ENCODE data around the gene ATP6V0D1.

ATP6V0D1 gene

DNA sequence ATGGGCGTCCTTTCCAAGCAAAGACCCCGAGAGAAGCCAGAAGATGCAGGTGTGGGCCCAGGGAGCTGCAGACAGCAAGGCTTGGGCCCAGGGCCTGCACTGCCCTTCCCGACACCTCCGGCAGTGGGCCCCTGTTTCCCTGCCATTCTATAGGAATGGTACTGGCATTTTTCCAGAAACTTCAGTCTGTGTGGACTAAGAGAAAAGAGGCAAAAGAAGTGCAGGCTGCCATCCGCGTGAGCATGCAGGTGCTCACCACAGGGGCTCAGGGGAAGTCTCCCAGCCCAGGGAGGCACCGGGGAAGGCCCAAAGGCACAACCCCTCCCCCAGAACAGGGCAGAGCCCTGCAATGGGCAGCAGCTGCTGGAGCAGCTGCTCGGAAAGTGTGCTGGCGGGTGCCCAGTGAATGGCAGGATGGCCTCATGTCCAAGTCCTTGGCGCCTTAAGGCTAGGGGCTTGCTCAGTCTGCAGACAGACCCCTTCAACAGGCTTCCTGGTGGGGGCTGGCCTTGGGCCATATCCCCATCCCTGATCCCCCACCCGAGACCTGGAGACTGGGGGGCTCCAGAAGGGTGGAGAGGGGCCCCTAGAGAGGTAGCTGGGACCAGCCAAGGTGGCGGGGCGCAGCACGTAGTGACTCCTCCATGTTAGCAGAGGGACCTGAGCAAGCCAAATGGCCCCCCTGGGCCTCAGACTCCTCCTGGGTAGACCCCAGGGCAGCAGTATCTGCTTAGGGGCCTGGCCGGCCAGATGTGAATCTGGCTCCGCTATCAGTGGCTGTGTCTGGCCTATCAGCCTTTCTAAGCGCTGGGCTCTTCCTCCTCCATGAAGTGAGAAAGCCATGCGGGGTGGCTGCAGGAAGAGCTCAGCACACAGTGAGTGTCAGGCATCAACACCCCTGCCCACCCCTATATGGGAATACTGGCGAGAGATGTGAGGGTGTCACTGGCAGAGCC lies 80.9 kb downstream of the ATP6V0D1 start:
- no peak for FAIRE-seq

GRCh38 chr16:67399218-67399733 lies 81.7 kb downstream of the ATP6V0D1 start:
- no peak for FAIRE-seq

GRCh38 chr16:67398546-67399217 lies 82.3 kb downstream of the ATP6V0D1 start:
- FAIRE-seq: no peak

DNA sequence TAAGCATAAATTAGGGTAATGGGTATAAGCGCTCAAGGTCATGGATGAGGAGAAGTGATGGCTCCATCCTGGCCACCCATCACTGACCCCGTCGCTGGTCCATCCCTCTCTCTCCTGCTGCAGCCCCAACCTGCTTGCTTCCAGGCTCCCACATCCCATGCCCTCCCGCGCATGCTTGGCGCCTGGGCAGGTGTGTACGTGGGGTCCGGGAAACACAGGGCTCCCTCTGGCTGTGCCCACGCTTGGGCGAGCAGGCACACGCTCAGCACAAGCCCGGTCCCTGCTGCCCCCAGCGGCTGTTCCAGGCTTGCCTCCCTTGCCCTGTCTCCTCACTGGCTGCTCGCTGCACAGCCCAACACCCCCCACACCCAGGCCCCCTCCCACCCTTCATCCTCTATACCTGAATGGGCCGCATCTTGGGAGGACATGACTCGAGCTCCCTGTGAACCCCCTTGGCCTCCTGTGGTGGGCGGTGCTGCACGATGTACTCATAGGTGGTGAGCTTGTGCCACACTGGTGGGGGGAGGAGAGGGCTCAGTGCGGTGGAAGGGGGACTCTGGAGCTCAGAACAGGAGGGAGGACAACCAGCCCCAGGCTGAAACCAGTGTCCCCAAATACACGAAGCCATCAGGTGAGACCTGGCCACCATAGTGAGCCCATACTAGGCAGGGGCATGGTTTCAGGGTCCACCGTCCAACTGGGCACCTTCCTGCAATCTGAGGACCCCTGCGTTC lies 83.0 kb downstream of the ATP6V0D1 start:
- no peak for FAIRE-seq

- no peak for FAIRE-seq
These were observed 83.7 kb downstream of the ATP6V0D1 start for GRCh38 chr16:67397036-67397801.

GRCh38 chr16:67396159-67397035 lies 84.6 kb downstream of the ATP6V0D1 start:
- peak; percentile 27 for FAIRE-seq

DNA sequence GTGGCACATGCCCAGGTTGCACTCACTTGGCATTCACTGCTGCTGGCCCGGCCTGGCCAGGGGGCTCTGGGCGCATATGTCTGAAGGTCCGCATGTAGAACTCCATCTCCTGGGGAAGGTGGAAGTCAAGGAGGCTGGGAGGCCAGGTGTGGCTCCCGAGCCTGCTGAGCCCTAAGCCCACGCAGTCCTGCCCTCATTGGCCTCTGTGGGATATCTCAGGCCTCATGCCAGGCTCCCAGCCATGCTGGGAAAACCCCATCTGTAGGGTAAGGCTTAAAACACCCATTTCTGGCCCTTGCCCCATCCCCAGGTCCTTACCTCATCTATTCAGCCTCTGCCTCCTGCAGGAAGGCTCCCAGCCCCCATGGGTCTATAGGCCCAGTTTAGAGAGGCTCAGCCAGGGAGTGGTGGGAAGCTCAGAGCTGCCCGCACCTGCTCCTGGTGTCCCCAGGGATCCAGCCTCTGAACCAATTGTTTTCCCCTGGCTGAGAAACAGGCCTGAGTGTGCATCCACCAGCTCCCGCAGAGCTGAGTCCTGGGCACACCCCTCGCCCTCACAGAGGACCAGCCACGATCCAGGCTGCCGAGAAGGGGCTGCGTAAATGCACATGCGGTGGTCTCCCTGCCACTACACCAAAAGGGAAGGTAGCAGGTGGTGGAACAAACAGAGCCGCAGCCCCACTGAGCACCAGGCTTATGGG lies 85.3 kb downstream of the ATP6V0D1 start:
- FAIRE-seq: no peak

- no peak for FAIRE-seq
These were observed 85.9 kb downstream of the ATP6V0D1 start for GRCh38 chr16:67395105-67395457.

DNA sequence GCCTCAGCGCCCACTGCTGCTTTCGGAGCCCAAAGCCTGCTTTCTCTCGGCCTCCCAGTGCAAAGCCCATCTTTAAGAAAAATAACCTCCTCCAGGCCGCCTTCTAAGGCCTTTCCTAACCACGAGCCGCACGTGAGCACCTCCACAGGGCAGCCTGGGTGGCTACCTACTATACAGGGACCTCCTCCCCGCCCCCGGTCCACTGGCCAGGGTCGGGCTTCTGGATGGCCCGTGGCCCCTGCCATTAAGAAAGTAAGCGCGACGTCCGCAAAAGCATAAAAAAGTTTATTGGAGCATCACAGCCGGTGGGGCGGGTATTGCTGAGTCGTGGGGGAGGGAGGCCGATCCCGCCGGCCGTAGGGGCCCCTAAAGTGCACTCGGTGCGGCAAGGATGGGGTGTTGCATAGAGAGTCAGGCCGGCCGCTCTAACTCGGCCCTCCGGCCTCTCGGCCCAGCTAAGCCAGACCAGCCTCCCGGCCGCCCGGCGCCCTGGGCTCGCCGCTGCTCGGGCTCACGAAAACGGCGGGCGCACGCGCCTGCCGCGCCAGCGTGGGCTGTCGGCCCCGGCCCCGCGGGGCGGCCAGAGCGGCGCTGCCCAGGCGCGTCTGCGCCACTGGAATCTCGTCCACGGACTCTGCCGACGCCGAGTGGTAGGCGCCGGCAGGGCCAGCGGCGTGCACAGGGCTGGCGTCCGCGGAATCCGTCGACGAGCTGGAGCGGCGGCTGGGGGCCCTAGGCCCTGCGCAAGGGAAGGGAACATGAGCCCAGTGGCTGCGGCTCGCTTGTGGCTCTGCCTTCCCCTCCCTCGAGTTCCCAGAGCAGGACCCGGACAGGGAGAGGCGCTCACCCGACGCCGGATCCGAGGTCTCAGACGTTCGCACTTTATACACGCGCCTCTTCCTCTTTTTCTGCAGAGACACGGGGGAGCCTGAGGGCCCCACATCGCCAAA lies 86.5 kb downstream of the ATP6V0D1 start:
- no peak for FAIRE-seq

- no peak for FAIRE-seq
These were observed 87.2 kb downstream of the ATP6V0D1 start for GRCh38 chr16:67393788-67394154.

GRCh38 chr16:67393111-67393787 lies 87.7 kb downstream of the ATP6V0D1 start, which contains the start of gene TPPP3:
TSS of gene TPPP3 (minus strand) at chr16:67393498. CDS start at chr16:67391111, 2,387 bp downstream.
- no peak for FAIRE-seq

DNA sequence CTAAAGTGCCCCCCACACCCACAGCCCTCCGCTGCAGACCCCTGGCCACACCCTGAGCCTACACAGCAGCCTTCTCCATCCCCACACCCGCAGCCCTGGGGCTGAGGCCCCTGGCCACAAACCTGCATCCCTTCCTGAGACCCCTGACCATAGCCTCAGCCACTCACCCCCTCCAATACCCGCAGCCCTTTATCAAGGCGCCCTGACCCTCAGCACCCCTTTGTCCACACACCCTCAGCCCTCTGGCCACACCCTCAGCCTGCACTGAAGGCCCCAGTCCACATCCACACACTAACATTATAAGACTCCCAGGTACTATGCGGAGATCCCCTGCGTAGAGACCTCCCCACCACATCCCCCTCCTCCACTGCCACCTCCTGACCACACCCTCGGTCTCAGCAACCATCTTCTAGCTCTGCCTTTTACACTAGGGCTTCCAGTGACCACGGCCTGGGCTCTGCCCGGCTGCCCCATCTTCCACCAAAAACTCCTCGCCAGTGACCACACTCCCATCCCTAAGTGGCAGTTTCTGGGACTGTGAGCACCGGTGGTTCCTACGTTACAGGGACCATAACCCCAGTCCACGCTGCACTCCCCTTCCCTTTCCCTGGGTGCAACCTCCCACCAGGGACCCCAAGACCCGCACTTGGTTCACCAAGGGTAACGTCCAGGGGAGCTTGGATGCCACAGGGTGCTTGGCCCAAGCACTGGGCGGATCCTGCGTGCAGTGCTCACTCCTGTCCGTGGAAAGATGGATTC lies 88.5 kb downstream of the ATP6V0D1 start:
- FAIRE-seq: no peak

- no peak for FAIRE-seq
These were observed 89.3 kb downstream of the ATP6V0D1 start for GRCh38 chr16:67391424-67392300.

DNA sequence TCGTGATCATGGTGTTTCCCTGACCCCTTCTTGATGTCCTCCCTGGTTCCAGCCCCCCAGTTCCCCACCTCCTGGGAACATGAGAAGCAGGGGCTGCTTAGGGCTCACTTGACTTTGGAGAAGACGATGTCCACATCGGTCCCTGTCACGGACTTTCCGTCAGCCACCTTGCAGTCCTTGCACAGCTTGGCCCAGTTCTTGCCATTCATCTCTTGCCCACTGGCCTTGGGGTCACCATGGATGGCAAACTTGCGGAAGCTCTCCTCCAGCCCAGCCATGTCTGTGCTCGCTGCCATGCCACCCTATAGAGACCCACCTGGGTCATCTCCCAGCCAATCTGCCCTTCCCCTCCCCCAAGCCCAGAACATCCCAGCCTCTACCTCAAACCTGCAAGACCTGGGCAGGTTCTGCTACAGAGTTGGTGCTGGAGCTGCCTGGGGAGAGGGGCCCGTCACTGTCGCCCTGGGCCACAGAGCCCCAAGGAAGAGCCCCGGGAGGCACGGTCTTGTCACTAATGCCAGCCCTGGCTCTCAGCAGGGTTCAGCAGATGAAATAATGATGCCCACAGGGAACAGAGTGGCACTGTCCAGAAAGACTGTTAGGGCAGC lies 90.0 kb downstream of the ATP6V0D1 start:
- FAIRE-seq: no peak

DNA sequence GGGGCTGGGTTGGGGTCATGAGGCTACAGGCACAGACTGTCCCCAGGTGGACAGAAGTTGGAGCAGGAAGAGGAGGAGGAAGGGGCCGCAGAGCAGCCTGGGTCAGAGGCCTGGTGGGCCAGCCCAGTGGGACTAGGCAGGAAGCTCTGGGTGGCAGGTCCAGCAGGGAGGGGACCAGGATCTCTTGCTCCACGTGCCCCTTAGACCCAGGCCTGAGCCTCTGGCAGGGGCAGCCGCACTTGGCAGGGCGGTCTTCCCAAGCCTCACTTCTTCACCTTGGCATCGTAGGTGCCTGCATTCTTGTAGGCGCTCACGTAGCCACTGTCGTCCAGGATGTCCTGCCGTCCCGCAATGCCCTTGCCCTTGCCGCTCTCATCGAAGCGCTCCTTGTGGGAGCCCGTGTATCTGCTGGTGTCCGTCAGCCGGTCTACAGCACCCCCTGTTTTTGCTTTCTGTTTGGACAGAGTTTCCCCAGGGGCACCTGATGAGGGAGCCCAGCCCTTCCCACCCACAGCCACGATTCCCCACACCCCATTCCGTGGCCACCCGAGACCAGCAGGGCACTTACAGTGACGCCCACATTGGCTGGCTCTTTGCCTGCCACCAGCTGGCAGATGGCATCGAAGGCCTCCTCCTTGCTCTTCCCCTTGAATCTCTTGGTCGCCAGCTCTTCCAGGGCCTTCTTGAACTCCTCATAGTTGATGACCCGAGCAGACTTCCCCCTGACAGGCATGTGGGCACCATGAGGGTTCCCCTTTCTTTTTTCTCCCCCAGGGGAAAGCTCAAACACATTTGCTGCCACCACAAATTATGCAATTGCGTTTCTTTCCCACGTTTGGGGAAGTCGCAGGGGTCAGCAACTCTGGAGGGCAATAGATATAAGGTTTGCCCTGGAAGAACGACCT lies 90.8 kb downstream of the ATP6V0D1 start:
- FAIRE-seq: no peak
